ENCODE data around the gene MAP3K5.
"Not testable (repeated sequence)": the region's sequence is repeated elsewhere in the genome, so short reads cannot be mapped to it uniquely, and the experiment has no call there.

Gene MAP3K5

DNA sequence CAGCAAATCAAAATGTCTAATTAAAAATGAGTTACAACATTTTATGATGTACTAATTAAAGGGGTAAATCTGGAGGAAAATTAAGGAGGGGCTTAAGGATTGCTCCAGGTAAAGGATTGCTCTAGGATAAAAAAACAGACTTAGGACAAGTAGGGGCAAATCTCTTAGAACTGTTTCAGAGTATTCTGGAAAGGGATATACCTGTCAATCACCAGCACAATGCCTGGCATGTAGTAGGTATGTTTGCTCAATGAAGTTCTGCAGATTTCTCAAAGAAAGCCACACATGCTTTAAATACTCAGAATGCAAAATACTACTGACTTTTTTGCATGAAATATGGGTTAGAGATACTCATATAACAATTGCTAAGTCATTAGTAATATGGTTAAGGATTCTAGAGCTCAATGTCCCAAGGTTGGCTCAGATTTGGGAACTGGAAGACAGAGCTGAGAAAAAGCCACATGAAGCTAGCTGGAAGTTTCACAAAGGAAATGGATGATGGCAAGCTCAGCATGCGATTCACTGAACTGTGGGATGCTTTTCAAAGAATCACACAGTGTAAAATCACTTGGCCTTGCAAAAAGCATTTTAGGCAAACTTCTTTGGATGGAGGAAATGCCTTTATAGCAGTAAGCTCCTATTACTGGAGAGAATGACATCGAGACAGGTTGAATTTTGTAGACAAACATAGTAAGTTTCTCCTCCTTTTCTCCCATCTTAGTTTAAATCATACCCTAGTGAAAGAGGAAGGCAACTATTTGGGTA lies 72.8 kb downstream of the MAP3K5 start:
- DNase-seq = no peak

DNA sequence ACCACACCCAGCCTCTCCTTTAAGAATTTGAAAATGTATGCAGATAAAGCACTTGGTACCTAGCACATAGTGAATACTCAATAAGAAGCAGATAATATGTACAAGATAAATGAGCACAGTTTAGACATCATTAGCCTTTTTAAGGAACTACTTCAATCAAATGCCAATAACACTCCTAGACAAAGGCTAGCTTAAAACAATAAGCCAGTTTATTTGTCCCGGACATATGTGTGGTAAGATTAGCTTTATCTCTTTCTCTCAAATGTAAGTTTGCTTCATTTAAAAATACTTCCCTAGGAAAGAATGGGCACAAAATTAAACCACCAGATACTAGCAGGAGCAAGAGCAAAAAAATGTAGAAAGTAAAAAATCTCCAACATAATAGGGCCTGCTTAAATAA lies 73.8 kb downstream of the MAP3K5 start:
- no peak for DNase-seq

DNA sequence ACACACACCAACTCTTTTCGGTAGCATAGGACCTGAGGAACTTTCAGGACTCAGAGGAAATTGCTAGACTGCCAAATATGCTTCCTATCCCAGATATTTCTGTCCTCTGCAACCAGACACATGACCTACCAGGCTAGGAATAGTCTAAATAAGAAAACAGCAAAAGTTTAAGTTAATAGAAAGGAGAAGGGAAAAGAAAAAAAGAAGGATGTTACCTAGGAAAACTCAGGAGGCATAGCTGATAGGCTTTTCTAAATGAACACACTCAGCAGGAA lies 74.6 kb downstream of the MAP3K5 start:
- DNase-seq = no peak

DNA sequence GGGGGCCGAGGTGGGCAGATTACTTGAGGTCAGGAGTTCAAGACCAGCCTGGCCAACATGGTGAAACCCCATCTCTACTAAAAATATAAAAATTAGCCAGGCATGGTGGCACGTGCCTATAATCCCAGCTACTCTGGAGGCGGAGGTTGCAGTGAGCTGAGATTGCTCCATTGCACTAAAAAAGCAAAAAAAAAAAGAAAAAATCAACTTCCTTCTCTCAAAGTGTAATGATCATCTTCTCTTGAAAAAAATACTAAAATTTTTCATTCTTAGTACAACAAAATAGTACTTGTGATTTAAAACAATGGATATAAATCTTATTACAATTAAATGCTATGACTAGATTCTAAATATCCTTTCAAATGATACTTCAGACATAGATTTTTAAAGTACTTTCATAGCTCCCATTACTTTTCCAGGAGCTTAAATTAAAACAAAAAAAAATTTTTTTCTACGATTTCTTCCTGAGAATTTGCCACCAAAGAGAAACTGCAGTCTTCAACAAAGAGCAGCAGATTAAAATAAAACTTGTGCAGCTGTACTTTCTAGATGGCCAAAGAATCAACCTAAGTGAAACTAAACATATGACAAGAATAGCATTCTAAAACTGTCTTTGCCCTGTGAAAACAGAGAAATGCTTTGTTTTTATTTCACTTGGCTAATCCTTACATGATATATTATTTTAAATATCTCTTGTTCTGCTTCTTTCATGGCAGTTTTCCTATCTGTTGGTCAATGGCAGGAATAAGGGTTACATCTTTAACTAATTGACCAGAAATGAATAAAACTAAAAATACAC lies 75.2 kb downstream of the MAP3K5 start:
- DNase-seq = no peak

DNA sequence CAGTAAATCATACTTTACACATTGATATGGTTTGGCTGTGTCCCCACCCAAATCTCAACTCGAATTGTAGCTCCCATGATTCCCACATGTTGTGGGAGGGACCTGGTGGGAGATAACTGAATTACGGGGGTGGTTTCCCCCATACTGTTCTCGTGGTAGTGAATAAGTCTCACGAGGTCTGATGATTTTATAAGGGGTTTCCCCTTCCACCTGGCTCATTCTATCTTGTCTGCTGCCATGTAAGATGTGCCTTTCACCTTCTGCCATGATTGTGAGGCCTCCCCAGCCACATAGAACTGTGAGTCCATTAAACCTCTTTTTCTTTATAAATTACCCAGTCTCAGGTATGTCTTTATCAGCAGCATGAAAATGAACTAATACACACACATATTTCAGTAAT lies 79.6 kb downstream of the MAP3K5 start:
- DNase-seq = not testable (repeated sequence)

DNA sequence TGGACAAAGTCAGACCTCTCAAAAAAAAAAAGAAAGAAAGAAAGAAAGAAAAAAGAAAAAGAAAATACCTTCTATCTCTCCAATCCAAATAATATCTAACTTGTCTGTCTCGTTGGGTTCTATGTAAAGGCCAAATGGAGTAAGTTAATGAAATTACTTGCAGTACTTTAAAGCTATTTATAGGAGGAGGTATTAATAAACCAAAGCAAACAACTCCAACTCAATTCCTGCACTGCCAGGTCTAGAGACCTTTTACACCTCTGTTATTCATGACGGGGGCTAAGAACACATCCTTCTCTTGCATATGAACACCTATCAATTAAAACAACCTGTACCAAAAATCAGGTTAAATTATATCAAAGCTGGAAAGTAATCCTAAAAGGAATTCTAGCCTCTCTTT lies 80.6 kb downstream of the MAP3K5 start:
- no peak for DNase-seq

DNA sequence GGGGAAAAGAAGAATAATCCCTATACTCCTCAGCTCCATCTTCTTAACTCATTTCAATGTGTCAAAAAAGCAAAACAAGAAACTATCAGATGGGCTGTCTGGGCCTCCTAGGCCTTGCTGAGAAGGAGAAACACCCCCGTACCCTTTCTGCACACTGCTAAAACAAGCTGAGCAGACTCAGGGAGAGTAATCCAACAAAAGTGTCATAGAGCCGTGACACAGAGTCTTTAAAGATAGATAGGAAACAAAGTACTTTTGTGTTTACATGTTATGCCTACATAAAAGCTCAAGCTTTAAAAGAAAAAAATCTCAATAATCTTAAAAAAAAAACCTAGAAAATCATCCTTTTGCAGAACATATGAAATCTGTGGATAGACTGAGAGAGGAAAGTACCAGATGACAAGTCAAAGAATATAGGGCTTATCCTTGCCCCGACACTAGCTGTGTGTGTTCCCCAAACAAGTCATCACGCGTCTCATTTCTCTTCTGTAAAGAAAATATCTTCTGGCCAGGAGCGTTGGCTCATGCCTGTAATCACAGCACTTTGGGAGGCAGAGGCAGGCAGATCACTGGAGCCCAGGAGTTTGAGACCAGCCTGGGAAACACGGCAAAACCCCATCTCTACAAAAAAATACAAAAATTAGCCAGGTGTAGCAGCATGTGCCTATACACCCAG lies 81.3 kb downstream of the MAP3K5 start:
- DNase-seq = no peak

DNA sequence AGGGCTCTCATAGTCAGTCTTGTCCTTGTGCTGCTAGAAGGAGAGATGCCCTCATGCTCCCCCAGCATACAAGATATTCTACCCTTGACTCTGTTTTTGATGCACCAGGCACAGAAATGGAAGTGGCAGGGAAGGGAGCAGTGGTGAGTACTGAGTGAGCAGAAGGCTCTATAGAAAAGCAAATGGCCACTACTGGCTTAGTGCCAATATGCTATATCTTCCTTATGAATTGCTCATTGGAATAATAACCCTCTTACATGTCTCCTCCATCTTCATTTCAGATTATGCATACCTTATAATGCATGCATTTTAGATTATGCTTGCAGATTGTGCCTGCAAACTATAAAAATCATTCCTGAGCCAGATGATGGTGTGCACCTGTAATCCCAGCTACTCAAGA lies 82.8 kb downstream of the MAP3K5 start:
- DNase-seq = no peak

DNA sequence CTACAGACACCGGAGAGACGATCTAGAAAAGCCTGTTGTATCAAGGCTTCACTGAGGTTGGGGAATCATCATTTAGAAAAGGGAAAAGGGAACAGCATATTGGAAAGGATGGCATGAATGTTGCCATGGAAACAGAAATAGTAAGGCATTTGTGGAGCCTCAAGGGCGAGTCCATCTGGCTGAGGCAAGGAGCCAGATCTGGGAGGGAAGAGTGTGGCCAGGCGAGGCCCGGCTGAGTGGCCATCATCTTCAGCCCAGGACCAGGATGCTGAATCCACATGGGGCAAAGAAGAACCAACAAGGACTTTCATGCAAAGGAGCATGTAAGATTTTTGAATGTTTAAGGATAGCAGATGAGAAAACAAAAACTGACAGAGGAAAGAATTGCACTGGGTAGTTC lies 85.8 kb downstream of the MAP3K5 start:
- DNase-seq = no peak

DNA sequence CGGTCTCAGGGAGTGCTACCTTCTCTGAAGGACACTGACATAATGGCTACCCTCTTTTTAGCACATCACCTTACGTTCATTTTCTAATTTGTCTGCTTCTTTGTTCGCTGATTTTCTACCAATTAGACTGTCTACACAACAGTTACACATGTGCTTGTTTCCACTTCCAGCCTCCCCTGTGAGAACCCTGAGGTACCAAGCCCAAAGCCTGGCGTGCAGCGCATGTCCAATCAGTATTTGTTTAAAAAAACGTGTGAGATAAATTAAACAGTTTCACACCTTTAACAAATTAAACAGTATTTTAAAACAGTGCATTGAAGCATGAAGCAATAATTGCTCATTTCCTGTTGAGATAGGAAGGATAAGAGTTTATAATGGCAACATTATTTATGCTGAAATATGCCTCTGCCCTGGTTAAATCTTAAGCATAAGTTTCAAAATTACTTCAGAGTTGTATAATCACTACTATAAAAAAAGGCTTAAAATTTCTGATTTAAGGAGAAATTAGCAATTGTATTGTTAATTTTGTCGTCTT lies 88.9 kb downstream of the MAP3K5 start:
- DNase-seq = no peak

DNA sequence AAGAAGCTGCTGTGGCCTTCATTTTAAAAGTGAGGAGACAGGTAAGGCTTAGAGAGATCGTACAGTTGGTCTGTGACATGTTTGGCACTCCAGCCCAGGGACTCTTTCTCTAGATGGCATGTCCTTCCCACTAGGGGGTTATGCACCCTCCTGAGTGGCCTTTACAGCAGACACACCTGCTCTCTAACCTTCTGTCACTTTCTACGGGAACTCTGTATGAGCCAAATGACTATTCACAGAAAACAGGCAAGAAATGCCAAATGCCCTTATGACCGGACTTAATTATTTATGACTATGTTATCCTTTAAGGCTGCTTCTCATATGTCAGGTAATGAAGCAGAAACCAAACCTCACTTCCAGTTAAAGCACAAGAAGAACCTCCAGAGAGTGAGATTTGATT lies 91.2 kb downstream of the MAP3K5 start:
- no peak for DNase-seq

DNA sequence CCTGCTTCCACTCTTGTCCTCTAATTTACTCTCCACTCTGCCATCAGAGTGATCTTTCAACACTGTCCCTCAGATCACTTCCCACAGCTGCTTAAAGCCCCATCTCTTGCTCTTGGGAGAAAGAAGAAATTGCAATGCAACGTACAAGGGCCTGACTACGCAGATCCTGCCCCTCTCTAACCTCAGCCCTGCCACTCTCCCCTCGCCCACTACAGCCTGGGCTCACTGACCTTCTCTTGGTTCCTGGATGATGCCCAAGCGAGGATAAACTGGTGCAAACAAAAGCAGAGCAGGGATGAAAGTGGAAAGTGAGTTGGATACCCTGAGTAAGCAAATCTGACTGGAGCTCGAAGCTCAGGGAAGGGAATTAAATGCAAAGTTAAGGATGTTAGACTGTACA lies 92.9 kb downstream of the MAP3K5 start:
- no peak for DNase-seq

DNA sequence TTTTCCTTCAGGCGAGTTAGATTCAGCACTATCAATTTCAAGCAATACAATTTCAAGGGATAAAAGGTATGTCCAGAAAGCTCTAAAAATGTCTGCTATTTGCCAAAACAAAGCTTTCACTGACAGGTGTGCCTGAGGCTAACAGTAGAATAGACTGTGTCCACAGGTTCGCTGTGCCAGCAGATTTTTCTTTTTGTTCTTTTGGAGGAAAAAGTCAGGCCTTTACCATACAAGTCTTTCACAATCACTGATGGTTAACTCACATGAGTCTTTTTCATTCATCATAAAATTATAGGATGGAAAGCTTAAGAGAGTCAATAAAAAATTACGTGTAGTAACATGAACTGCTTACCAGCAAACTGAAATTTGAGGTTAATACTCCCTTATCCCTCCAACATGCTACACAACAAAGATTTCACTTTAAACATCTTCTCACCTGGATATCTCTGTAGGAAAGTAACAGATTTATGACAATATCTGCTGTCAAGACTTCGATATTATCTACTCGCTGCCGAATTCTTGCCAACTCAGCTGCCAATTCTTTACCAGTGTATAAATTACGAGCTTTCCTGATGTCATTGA lies 95.4 kb downstream of the MAP3K5 start:
- DNase-seq = no peak

DNA sequence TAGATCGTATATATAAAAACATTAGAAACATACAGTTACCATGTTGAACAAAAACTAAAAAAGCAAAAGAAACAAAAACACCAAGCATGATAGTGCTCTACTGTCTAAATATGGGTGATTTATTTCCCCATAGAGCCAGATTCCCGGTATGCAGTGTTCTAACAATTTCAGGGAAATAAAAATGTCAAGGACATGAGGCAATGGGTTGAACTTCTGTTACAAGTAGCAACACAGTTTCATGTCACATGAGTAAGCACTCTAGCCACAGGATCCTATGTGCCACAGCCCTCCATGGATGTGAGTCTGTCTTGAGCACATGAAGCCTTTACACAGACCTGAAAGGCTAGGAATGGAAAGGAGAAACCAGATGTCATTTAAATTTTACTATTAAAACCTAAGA lies 96.0 kb downstream of the MAP3K5 start:
- no peak for DNase-seq

DNA sequence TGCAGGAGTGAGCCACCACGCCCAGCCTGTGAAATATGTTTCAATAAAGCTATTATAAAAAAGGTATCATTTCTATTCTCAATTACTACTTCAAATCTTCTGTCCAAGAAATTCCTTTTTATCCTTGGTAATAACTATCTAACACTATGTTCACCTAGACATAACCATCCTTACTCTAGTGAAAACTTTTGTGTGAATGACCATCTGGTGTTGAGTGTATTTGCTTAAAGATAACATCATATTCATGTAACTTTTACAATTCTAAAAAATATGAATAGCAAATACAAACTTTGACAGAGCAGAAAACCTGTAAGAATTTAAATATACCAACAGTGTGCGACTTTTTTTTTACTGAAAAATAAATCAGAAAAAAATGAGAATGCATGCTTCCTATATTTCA lies 96.9 kb downstream of the MAP3K5 start:
- DNase-seq = no peak

DNA sequence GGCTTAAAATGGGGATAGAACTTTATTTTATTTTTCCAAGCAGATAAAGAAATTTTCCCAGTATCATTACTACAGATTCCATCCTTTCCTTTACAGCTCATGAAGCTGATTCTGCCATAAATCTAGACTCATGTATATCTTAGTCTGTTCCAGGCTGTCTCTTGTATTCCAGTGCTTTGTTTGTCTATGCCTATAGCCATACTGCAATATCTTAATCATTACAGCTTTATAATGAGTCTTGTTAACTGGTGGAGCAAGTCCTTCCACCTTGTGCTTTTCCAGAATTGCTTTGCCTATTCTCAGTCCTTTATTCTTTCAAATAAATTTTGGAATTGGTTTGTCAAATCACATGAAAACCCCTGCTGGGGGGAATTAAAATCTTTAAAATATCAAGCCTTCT lies 99.2 kb downstream of the MAP3K5 start:
- DNase-seq = no peak

DNA sequence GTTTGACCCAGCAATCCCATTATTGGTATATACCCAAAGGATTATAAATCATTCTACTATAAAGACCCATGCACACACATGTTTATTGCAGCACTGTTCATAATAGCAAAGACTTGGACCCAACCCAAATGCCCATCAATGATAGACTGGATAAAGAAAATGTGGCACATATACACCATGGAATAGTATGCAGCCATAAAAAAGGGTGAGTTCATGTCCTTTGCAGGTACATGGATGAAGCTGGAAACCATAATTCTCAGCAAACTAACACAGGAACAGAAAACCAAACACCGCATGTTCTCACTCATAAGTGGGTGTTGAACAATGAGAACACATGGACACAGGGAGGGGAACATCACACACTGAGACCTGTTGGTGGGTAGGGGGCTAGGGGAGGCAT lies 104.4 kb downstream of the MAP3K5 start:
- not testable (repeated sequence) for DNase-seq

DNA sequence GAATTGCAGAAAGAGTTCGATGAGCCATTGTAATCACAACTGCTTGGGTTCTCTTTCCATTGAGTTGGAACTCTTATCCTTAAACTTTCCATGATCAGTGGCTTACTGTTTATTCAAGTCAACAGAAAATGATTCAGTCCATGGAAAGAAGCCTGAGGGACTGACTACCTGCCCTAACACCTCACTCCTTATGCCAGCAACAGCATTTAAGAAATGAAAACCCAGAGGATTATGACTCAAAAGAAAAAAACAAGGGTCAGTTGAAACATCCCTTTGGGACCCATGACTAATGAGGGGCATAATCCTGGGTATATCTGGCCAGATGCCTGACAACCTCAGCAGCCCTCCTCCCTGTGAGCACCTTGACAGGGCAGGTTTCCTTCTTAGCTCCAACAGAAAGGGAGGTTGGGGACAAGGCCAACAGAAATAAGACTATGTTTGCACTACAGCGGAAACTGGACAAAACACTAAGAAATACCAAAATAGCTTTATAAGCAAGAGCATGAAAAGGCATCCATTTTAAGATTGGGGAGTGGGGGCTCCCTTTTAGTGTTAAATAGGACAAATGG lies 106.7 kb downstream of the MAP3K5 start:
- DNase-seq = no peak

DNA sequence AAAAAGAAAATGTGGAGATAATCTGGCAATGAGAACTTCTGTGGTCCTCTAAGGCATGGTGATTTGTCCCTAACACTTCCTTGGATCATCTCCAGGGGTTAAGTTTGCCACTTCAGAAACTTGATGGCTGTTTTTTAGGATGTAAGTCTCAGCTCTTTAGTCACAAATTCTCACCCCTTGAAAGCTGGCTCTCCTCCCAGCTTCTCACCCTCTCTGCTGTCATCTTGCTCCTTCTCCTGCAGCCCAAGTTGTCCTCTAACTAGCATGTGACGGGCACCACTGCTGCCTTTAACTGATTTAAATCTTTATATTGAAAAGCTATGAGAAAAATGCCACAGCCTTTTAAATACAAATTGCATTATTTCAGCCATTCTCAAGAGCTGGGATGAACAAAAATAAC lies 107.8 kb downstream of the MAP3K5 start:
- DNase-seq = no peak

DNA sequence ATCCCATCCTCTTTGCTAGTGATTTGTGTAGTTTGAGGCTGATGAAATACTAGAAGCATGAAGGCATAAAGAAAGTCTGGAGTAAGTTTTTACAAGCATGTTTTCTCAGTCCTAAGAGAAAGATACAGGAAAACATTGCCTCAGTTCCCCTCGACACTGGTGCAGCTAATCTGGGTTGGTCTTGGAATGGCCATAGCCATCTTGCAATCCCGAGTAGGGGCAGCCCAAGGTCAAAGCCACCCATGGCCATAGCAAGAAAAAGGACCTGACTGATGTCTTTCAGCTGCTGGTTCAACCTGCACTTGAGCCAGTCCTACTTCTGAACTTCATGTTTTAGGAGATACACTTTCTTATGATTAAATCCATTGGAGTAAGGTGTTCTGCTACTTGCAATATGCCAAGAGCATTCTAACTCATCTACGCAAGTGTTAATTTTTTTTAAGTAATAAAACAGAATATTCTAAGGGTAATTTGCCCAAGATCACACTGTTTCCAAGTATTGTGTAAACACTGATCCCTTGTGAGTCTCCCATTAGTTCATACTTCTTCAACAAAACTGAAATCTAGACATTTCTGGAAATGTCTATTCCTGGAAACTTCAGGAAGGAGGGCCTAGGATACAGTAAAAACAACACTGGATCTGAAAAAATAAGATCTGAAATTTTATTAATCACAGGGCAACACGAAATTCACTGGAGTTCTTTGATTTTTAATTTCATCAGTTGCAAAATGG lies 108.9 kb downstream of the MAP3K5 start:
- no peak for DNase-seq

DNA sequence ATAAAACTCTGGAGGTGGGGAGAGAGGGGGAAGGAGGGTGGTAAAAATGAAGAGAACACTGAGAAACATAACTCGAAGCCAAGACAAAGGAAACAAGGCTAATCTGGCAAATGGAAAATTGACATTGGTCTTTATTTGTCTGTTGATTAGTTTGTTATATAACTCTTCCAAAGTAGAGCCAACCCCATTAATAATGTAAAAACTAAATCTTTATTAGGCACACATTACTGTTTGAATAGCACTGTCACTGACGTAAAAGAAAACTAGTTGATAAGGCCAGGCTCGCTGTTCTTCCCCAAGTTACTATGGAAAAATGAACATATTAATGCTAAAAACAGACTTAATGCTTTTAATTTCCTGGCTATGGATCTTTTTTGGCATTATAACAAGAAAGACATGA lies 110.0 kb downstream of the MAP3K5 start:
- DNase-seq = no peak

DNA sequence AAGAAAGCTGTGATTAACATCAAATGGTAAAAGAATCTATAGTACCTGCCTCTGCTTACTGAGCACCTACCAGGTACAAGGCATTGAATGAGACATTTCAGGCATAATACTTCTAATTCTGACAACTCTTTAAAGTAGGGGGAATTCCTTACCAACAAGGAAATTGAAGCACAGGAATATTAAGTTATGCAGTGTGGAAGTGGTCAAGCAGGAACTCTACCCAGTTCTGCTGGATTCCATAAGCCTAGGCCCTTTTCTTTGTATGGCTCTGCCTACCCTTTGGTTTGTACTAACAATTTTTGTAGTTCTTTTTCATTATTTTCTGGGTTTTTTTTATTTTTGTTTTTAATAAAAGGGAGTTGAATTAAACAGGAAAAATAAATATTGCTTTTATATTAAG lies 114.5 kb downstream of the MAP3K5 start:
- DNase-seq = no peak

DNA sequence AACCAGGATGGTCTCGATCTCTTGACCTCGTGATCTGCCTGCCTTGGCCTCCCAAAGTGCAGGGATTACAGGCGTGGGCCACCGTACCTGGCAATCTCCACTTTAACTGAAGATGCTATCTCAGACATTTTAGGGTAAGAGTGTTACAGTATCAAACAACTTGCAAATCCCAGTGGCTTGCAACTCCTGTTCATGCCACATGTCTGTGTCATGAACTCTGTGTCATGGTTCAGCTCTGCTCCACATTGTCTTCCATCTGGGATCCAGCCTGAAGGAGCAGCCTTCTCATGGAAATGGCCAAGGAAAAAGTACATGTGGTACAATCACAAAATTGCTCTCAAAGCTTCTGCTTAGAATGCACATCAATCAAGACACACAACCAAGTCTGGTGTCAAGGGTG lies 114.9 kb downstream of the MAP3K5 start:
- DNase-seq = no peak

All from NCI-H82 (cell line).